Measurements from ENCODE around the gene MAST4.

DNA sequence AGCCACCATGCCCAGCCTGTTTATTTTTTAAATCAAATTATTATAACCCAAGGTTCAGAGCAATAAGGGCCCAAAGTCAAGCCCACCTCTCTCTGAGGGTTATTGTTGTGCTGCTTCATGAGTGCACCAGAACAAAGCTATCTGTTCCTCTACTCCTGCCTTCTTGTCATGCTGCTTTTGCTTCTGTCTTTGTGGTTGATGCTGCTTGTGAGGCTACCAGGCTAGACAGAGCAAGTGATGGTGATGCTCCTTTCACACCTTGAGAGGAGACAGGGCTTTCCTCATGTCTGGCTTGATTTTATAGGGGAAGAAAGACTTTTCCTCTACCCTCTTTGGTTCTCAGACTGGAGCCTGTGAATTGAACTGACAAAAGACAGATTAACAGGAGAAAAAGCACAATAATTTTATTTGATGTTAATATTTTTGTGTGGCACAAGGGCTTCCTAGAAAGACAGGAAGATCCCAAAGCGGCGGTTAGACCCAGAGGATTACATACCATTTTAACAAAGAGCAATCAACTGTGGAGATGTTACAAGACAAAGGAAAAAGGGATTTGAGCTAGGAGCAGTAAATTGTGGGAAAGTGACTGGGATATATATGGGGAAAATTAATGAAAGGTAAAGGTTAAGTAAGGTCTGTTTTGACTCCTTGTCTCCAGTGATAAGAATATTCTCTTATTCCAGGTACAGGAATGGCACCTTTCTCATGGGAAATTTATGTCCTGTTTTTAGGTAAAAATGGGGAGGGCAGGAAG lies 604.8 kb downstream of the MAST4 start:
- TF ChIP-seq CTCF (IDR thresholded peaks at IDR 0.05), result no peak
- TF ChIP-seq EZH2 (IDR thresholded peaks at IDR 0.05), result no peak

All from neural progenitor cell (in vitro differentiated cells).